ENCODE results near the gene SMAD1. TPM values are rescaled to one million over a fixed set of nuclear protein-coding genes. Genes with fewer than 3 reads are reported as not detected.
A peak's percentile ranks its signal among the peaks of the same experiment; 100 is the strongest.

Gene SMAD1
- total RNA-seq, 2 experiments from 2014 or later, result 5.3 to 10.7 TPM

DNA sequence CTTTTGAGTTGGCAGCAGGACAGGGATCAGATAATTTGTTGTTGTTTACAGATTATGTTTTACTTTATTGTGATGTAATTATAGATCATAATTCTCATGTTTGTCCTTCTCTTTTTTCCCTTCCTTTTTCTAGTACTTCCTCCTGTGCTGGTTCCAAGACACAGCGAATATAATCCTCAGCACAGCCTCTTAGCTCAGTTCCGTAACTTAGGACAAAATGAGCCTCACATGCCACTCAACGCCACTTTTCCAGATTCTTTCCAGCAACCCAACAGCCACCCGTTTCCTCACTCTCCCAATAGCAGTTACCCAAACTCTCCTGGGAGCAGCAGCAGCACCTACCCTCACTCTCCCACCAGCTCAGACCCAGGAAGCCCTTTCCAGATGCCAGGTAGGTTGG, 58.0 kb downstream of the SMAD1 start:
- Mint-ChIP-seq H3K36me3 (ENCODE audit: low read depth) (peaks cover 2% of the 10 kb centered on the region), H3K9me3 (ENCODE audit: low read depth) (no peaks in the 10 kb centered on the region), H3K27me3 (no peaks in the 10 kb centered on the region), H3K4me3 (no peak overlapping the region), H3K27ac (no peak overlapping the region), H3K4me1 (peaks cover 4% of the 10 kb centered on the region)
- ChIA-PET CTCF (interaction anchor here (0.9 to 1.6 kb wide), 2 partner anchors 18 to 49 kb away, joined by 3 to 7 read pairs; no protein-coding TSS in a partner anchor), POLR2A (no interaction called here)
- ATAC-seq (no peak), DNase-seq (no peak)
- intact Hi-C loops (cut with DNase I, micrococcal nuclease), result no loop called here

DNA sequence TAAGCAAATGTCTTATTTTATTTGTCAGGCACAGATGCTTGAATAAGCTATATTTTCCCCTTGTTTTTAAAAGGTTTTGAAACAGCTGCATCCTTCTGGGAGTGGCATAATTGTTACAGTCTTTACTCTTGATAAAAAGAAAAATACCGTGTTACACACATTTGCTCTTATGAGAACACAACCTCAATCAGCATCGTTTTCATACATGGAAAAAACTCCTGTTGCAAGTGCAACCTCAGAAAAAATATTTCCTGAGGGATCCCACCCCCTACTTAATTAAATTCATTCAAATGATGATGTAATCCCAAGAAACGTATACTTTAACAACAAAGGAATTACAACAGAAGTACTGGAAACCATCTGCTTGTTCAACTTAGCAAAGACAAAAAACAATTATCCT, 58.6 kb downstream of the SMAD1 start:
- Mint-ChIP-seq H3K27me3 (no peaks in the 10 kb centered on the region), H3K27ac (no peak overlapping the region), H3K4me1 (peaks cover 4% of the 10 kb centered on the region), H3K36me3 (ENCODE audit: low read depth) (peaks cover 2% of the 10 kb centered on the region), H3K9me3 (ENCODE audit: low read depth) (no peaks in the 10 kb centered on the region), H3K4me3 (no peak overlapping the region)
- DNase-seq, result no peak
- CTCF ChIA-PET, result interaction anchor here (1.6 kb wide), 1 partner anchor 17 kb away, joined by 7 read pairs; no protein-coding TSS in a partner anchor
- ATAC-seq, result no peak
- POLR2A ChIA-PET, result no interaction called here
- intact Hi-C loops (cut with DNase I, micrococcal nuclease), result no loop called here

DNA sequence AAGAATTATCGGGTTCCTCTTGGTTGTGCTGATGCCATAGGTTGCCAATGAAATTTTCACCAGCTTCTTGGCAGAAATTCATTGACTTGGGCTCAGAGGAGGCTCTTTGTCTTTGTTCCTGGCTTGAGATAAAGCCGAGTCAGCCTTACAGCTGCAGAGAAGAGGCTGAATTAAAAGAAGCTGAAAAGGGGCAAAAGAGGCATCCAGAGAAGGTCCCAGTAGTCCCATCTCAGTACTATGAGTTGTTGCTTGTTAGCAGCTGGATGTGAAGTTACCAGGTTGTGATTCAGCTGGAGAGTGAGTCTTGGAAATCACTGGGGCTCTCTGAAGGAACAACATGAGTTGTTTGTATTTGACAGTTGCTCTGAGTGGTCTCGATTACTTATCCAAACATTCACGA, 59.7 kb downstream of the SMAD1 start:
- CTCF ChIA-PET, result interaction anchor here (0.6 to 1.1 kb wide), 8 partner anchors 16 to 741 kb away, joined by 3 to 4 read pairs (median 4); no protein-coding TSS in a partner anchor
- H3K36me3 Mint-ChIP-seq (ENCODE audit: low read depth), result peaks cover 4% of the 10 kb centered on the region
- H3K4me1 Mint-ChIP-seq, result peaks cover 10% of the 10 kb centered on the region
- intact Hi-C loops (cut with DNase I, micrococcal nuclease), result no loop called here
- no peaks in the 10 kb centered on the region for H3K9me3 Mint-ChIP-seq (ENCODE audit: low read depth)
- ATAC-seq (no peak), DNase-seq (no peak)
- H3K4me3 Mint-ChIP-seq, result no peak overlapping the region
- H3K27ac Mint-ChIP-seq, result no peak overlapping the region
- POLR2A ChIA-PET, result no interaction called here
- H3K27me3 Mint-ChIP-seq, result no peaks in the 10 kb centered on the region

DNA sequence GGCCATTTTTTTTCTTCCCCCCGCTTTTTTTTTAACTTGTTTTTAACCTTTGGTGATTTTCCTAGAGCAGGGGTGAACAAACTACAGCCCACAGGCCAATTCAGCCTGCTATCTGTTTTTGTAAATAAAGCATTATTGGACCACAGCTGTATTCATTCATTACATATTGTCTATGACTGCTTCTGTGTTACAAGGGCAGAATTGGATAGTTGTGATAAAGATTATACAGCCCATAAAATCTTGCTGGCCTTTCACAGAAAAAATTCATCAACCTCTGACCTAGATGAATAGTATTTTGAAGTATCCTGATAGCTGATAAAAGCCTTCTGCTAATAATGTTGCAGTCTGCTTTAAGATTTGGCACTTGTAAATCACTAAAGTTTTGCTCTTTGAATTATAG, 63.4 kb downstream of the SMAD1 start:
- ChIA-PET POLR2A (no interaction called here), CTCF (interaction anchor here (1.0 to 1.8 kb wide), 3 partner anchors 10 to 44 kb away, joined by 3 to 8 read pairs (median 7); no protein-coding TSS in a partner anchor)
- DNase-seq (no peak), ATAC-seq (no peak)
- H3K4me3 Mint-ChIP-seq, result no peak overlapping the region
- no peaks in the 10 kb centered on the region for H3K27me3 Mint-ChIP-seq
- peaks cover 4% of the 10 kb centered on the region for H3K36me3 Mint-ChIP-seq (ENCODE audit: low read depth)
- no peak overlapping the region for H3K27ac Mint-ChIP-seq
- intact Hi-C loops (cut with DNase I, micrococcal nuclease), result no loop called here
- no peaks in the 10 kb centered on the region for H3K9me3 Mint-ChIP-seq (ENCODE audit: low read depth)
- peaks cover 6% of the 10 kb centered on the region for H3K4me1 Mint-ChIP-seq

DNA sequence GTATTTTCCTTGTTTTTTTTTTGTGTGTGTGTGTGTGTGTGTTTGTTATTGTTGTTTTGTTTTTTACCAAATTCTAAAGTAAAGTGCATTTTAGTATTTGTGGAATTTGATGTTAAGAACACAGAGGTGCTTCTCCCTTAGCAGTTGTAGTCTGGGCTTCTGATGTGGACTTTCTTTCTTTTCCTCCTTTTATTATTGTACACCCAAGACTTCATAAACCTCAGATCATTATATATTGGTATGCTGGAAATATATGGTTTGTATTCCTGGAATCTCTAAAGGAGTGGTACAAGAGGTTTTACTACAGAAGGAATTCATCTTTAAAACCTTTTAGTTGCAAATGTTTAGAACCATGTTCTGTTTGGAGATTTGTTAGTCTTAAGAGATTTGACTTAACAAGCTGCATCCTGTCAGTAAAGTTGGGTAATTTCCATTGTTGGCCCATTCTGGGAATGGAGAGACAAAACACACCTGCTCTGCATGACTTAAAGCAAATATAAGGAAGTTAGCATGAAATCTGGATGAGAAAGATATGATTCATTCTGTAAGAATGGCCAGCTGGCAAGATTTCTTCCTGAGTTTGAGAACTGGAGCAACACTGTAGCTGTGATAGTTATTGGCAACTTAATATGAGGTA, 64.0 kb downstream of the SMAD1 start:
- ATAC-seq (no peak), DNase-seq (no peak)
- Mint-ChIP-seq H3K4me1 (peaks cover 6% of the 10 kb centered on the region), H3K4me3 (no peak overlapping the region), H3K27ac (no peak overlapping the region), H3K9me3 (ENCODE audit: low read depth) (no peaks in the 10 kb centered on the region), H3K36me3 (ENCODE audit: low read depth) (peaks cover 4% of the 10 kb centered on the region), H3K27me3 (no peaks in the 10 kb centered on the region)
- intact Hi-C loops (cut with DNase I, micrococcal nuclease), result no loop called here
- ChIA-PET POLR2A (no interaction called here), CTCF (interaction anchor here (1.0 to 1.8 kb wide), 4 partner anchors 9 to 45 kb away, joined by 3 to 8 read pairs (median 5); no protein-coding TSS in a partner anchor)

DNA sequence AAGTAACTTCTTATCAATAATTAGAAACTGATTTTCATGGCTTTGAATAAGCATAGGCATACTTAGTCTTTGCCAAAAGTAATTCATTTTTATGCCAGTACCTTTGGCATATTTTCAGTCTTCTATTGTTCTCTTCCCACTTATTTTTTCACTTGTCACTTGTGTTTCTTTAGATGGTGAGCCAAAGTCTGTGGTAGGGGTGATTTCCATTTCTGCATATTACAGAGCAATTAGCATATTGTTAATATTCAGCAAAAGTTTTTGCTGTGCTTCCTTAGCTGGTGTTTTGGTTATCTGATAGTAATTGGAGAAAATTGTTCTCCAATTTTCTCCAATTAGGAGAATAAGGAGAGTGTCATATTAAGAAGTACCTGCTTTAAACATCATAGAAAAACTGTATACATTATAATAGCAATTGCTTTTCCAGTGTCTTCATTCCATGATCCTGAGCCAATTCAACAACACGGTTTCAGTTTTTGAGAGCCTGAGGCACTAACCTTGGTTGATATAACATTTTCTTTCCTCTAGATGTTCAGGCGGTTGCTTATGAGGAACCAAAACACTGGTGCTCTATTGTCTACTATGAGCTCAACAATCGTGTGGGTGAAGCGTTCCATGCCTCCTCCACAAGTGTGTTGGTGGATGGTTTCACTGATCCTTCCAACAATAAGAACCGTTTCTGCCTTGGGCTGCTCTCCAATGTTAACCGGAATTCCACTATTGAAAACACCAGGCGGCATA, 64.7 kb downstream of the SMAD1 start:
- ATAC-seq, result no peak

DNA sequence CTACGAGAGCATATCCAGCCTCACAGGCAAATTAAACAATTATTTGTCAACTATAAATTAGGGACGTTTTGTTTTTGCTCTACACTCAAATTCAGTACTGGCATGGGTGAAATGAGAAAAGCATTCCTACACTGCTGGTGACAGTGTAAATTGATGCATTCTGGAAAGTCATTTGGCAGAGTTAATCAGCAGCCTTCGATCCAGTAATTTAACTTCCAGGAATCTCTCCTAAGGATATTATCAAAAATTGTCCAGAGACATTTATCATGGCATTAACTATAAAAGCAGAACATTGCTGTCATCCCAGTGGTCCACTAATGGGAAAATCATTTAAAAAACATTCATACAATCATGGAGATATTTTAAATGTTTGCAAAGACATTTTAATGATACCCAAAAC, 70.0 kb downstream of the SMAD1 start:
- ChIA-PET CTCF (no interaction called here), POLR2A (no interaction called here)
- intact Hi-C loops (cut with DNase I, micrococcal nuclease), result no loop called here
- Mint-ChIP-seq H3K9me3 (ENCODE audit: low read depth) (no peaks in the 10 kb centered on the region), H3K27ac (no peak overlapping the region), H3K4me1 (peaks cover 5% of the 10 kb centered on the region), H3K27me3 (no peaks in the 10 kb centered on the region), H3K4me3 (no peak overlapping the region), H3K36me3 (ENCODE audit: low read depth) (peaks cover 3% of the 10 kb centered on the region)
- ATAC-seq, result no peak
- DNase-seq, result no peak

More for the DNA sequence above, 64.7 kb downstream of the SMAD1 start:
- Mint-ChIP-seq H3K4me3 (no peak overlapping the region), H3K4me1 (peaks cover 6% of the 10 kb centered on the region), H3K27me3 (no peaks in the 10 kb centered on the region), H3K27ac (no peak overlapping the region), H3K36me3 (ENCODE audit: low read depth) (peaks cover 2% of the 10 kb centered on the region), H3K9me3 (ENCODE audit: low read depth) (no peaks in the 10 kb centered on the region)
- CTCF ChIA-PET, result interaction anchor here (1.2 to 1.8 kb wide), 3 partner anchors 9 to 37 kb away, joined by 3 to 8 read pairs (median 7); no protein-coding TSS in a partner anchor
- intact Hi-C loops (cut with DNase I, micrococcal nuclease), result no loop called here
- DNase-seq, result no peak
- POLR2A ChIA-PET, result no interaction called here

DNA sequence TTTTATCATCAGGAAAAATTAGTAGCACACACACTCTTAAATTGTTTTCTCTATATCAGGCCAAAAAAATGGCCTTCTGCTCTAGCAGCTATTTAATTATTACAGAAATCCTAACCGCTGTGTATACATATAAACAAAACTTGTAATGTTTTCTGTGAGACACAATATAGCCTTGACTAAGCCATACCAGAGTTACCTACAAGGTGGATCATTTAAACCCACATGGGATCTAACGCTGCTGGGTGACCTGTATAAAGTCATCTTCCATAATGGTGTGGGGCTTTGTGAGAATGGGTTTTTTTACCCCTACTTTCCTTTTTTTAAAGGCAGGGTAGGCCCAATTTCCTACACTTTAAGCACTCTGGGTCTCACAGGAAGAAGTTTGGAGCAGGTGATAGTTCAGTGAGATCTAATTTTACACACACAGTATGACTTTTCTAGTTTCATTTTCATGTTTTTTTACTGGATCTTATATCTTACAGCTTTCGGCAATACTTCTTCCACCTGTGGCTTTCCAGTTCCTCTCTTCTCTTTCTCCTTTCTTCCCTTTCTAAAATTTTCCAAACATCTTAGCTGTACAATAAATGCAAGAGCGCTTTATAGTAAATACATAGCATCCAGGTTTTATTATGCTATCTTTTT, 70.6 kb downstream of the SMAD1 start:
- intact Hi-C loops (cut with DNase I, micrococcal nuclease), result no loop called here
- DNase-seq, result no peak
- CTCF ChIA-PET, result no interaction called here
- H3K4me1 Mint-ChIP-seq, result peaks cover 5% of the 10 kb centered on the region
- H3K9me3 Mint-ChIP-seq (ENCODE audit: low read depth), result no peaks in the 10 kb centered on the region
- H3K27ac Mint-ChIP-seq, result peak overlapping the region; percentile 17
- no peaks in the 10 kb centered on the region for H3K27me3 Mint-ChIP-seq
- ATAC-seq, result no peak
- POLR2A ChIA-PET, result no interaction called here
- no peak overlapping the region for H3K4me3 Mint-ChIP-seq
- peaks cover 7% of the 10 kb centered on the region for H3K36me3 Mint-ChIP-seq (ENCODE audit: low read depth)

DNA sequence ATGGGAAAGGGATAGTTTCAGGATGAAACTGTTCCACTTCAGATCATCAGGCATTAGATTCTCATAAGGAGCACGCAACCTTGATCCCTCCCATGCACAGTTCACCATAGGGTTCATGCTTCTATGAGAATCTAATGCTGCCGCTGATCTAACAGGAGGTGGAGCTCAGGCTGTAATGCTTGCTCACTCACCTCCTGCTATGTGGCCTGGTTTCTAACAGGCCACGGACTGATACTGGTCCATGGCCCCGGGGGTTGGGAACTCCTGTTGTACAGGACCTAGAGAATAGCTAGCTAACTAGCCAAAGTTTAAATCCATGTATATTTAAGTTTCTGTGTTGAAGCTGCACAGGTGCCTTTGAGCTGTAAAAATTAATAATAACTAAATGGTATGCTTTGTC, 71.7 kb downstream of the SMAD1 start:
- CTCF ChIA-PET, result interaction anchor here (0.9 to 2.2 kb wide), 3 partner anchors 11 to 337 kb away, joined by 4 to 7 read pairs (median 4); no protein-coding TSS in a partner anchor

DNA sequence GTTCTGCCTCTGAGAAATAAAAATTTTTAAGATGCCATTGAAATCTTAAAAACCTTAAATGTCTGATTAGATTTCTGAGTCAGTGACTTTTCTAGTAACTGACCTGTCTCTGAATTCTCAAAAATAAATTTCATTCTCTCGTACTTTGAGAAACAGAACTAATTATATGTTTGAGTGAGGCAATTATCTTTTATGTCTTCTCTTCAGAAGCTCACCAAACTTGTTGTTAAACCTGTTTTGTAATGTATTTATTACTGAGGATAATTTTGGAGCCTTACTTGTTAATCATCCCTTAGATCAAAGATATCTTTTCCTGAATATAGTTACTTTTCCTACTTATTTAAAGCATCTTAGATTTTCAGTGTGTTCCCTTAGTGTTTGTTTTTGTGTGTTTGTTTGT, 73.0 kb downstream of the SMAD1 start:
- Mint-ChIP-seq H3K27ac (no peak overlapping the region), H3K9me3 (ENCODE audit: low read depth) (no peaks in the 10 kb centered on the region), H3K4me3 (no peak overlapping the region), H3K4me1 (peaks cover 5% of the 10 kb centered on the region), H3K36me3 (ENCODE audit: low read depth) (peaks cover 7% of the 10 kb centered on the region), H3K27me3 (no peaks in the 10 kb centered on the region)
- intact Hi-C loops (cut with DNase I, micrococcal nuclease), result loop anchor here (5.0 kb wide), 2 partner anchors 337 to 1382 kb away; no protein-coding TSS in a partner anchor
- ChIA-PET CTCF (interaction anchor here (0.9 to 2.9 kb wide), 6 partner anchors 9 to 321 kb away, joined by 3 to 8 read pairs (median 4); no protein-coding TSS in a partner anchor), POLR2A (no interaction called here)
- no peak for ATAC-seq
- DNase-seq, result no peak

More for the DNA sequence above, 71.7 kb downstream of the SMAD1 start:
- Mint-ChIP-seq H3K4me3 (no peak overlapping the region), H3K9me3 (ENCODE audit: low read depth) (no peaks in the 10 kb centered on the region), H3K27ac (no peak overlapping the region), H3K4me1 (peaks cover 5% of the 10 kb centered on the region), H3K27me3 (no peaks in the 10 kb centered on the region), H3K36me3 (ENCODE audit: low read depth) (peaks cover 7% of the 10 kb centered on the region)
- ATAC-seq (no peak), DNase-seq (no peak)
- intact Hi-C loops (cut with DNase I, micrococcal nuclease), result no loop called here
- POLR2A ChIA-PET, result no interaction called here

DNA sequence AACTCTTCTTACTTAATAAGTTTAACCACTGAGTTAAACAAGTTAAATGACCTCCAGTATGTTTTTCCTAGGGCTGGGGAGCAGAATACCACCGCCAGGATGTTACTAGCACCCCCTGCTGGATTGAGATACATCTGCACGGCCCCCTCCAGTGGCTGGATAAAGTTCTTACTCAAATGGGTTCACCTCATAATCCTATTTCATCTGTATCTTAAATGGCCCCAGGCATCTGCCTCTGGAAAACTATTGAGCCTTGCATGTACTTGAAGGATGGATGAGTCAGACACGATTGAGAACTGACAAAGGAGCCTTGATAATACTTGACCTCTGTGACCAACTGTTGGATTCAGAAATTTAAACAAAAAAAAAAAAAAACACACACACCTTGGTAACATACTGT, 76.1 kb downstream of the SMAD1 start:
- ChIA-PET POLR2A (no interaction called here), CTCF (interaction anchor here (0.7 to 2.1 kb wide), 24 partner anchors 10 to 1390 kb away, joined by 3 to 22 read pairs (median 4); no protein-coding TSS in a partner anchor)
- ATAC-seq (peak; percentile 91), DNase-seq (peak; percentile 78)
- intact Hi-C loops (cut with DNase I, micrococcal nuclease), result loop anchor here (1.0 to 5.0 kb wide), 5 partner anchors 53 to 1385 kb away; no protein-coding TSS in a partner anchor
- no peak overlapping the region for H3K4me3 Mint-ChIP-seq
- H3K9me3 Mint-ChIP-seq (ENCODE audit: low read depth), result no peaks in the 10 kb centered on the region
- peaks cover 7% of the 10 kb centered on the region for H3K36me3 Mint-ChIP-seq (ENCODE audit: low read depth)
- H3K4me1 Mint-ChIP-seq, result peaks cover under 1% of the 10 kb centered on the region
- H3K27me3 Mint-ChIP-seq, result no peaks in the 10 kb centered on the region
- H3K27ac Mint-ChIP-seq, result no peak overlapping the region
